Activated naive CD4-positive, alpha-beta T cell (primary cell): ENCODE data around the gene CAMK1G.

Experiments used
- DNase-seq, 4 experiments: peaks; one replicate each; lab custom pipeline; 2025; lab: John Stamatoyannopoulos, UW

Gene CAMK1G

DNA sequence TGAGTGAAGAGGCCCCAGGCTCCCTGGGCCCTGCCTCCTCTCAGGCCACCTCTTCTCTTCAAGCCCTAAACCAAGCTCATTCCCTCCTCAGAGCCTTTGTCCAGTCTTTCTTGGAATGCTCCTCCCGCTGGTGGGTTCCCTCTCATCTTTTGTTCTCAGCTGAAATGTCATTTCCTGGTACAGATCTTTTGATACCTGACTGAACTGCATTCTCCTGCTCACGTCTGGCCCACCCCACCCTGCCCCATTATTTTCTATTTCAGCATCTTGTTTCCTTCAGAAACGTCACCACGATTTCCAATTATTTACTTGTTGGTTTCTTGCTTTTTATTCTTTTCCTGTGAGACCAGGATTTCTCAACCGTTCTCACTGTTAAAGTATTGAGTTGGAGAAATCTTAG is 52.3 kb downstream of the CAMK1G start:
- DNase-seq, result no peak

GRCh38 chr1:209641832-209642172 is 58.3 kb downstream of the CAMK1G start:
- no peak for DNase-seq

- DNase-seq, result no peak
These were observed 59.3 kb downstream of the CAMK1G start for GRCh38 chr1:209642816-209643215.

- no peak for DNase-seq
These were observed 59.9 kb downstream of the CAMK1G start for GRCh38 chr1:209643285-209644020.

DNA sequence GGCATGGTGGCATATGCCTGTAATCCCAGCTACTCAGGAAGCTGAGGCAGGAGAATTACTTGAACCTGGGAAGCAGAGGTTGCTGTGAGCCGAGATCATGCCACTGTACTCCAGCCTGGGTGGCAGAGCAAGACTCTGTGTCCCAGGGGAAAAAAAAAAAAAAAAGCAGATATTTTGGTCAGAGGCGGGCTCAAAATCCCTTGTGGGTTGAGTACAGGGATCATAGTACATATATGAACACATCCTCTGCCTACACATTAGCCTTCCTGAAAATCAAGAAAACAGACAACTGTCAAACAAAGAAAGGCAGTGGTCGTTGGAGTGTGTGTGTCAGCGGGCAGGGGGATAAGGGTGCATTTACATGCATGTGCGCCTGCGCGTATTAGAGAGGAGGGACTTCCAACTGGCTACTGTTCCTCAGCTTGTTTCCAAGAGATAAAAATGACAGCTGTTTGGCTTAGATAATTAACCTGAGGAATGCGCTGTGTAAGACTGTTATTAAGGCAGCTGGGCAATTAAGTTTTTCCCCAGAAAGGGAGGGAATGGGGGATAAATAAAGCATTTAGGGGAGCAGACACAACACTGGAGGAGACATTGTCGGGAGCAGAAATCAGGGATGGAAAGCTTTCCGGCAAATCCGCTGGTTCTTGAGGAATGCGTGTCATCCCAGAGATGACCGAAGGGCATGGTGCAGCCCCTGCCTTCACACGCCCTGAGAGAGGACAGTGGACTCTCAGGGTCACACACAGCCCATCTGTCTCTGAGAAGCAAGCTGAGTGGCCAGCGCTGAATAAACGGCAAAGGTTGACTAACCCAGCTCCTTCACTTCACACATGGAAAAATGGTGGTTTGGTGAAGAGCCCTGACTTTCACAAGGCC is 62.3 kb downstream of the CAMK1G start:
- DNase-seq, result no peak

GRCh38 chr1:209646558-209646957 is 63.0 kb downstream of the CAMK1G start:
- no peak for DNase-seq

DNA sequence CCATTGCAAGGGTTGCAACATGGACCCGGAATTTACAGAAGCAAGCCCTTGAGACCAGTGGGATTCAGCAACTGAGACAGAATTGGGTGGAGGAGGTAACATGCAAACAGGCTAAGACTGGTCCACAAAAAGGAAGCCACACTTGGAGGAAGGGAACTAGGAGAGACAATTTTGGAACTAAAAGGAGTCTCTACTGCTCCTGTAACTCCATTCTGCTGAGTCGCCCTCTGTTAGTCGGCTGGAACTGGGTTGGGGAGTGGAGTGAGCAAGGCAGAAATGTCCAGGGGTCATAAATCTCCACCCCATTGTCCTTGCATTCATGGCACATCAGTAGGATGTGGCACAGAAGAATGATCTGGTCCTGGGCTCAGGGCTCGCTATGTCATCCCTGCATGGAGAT is 63.6 kb downstream of the CAMK1G start:
- DNase-seq, result no peak

DNA sequence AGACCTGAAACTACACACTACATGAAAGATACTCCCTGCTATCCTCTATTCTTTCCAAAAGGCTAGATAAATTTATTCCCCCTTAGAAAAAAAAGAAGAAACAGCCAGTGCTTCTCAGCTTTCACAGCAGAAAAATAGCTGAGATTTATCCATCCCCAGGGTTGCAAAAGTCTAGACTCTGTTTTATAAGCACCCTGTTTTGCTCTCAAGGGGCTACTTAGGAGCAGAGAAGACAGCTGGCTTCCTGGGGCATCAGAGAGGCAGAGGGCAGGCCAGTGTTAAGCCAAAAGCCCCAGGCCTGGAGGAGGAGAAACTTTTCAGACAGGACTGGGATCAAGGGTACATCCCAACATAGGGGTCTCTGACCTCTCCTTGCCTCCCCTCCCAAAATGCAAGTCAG is 64.8 kb downstream of the CAMK1G start:
- no peak for DNase-seq

- DNase-seq, result no peak
These were observed 65.6 kb downstream of the CAMK1G start for GRCh38 chr1:209648931-209649776.

DNA sequence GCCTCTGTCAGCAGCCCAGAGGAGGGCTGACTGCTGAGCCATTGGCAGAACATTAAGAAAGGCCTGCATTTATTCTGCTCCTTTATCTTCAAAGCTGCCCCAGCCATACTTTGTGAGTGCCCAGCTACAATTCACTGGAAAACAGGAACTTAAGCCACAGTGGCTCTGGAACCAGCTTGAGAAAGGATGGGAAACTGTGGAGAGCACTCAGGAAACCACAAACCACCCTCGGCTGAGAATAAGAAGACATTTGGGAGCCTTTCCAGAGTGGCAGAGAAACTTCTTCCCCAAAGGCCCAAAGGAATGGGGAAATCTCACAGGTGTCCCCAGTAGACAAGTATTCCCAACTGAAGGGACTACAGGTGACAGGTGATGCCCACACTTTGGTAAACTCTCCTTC is 66.9 kb downstream of the CAMK1G start:
- no peak for DNase-seq

DNA sequence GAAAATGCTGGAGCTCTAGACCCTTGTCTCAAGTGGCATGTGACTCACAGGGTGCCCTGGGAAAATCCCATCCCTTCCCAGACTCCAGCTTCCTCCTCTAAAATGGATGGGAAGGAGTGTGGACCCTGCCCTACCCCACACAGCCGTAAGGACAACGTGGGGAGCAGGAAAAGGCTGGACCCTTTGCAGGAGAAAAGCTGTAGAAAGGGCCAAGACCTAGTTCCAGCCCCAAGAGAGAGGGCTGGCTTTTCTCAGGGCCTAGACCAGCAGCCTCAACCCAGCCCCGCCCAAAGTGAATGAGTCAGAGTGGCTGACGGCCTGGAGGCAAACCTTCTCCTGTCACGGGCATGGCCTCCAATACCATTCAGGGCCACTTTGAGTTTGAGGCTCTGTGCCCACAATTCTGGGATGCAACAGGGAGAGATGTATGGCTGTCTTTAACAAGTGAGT is 67.6 kb downstream of the CAMK1G start:
- no peak for DNase-seq

DNA sequence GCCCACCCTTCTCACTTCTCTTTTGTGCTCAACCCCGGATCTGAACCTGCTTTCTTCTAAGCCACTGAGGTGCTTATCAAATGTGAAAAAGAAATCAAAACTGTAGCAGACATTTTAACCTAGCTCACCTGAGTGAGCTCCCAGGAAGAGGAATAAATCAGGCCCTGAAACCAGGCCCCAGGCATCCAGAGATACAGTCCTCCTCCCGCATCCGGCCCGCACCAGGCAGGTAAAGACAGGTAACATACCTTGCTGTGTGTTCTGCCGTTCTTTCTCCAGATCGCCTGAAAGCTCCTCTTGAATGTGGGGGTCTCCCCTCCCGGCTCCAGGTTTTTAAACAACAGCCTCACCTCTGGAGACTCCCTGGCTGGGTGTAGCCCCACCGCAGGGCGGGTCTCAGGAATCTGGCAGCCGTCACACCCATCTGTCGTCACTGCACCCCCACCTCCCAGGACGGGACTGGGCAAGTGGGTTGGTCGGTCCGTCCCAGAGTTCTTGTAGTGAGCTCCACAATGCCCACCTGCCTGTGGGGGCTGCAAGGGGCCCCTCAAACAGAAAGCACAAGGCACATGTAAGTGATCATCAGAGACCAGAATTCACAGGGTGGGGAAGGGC is 68.7 kb downstream of the CAMK1G start, which contains the start of gene LAMB3:
Gene LAMB3, minus strand, starts transcription at position 305 of the 615 bp plus-strand sequence. CDS start 1,481 bp downstream, outside the sequence.
- no peak for DNase-seq

DNA sequence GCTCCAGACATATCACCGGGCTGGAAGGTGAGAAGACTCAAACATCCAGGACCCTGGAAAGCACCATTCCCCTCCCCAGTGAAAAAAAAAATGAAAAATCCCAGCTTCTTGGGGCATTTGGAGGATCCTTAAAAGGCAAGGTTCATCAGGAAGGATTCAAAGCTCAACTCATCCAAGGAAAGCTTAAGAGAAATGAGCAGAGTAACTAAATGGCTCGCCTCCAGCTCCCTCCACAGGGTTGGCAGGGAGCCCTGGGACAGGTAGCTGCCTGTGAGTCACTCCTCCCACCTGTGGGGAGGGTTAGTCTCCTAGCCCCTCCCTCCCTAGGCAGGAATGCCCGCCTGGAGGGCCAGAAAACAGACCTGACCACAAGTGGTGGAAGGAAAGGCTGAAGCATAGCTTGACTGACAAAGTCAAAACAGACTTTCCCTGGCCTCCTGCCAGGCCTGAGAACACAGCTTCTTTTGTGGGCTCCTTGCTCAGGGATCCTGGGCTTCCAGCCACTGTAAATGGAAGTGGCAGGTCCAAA is 69.4 kb downstream of the CAMK1G start:
- DNase-seq, result no peak

- DNase-seq, result no peak
These were observed 70.4 kb downstream of the CAMK1G start for GRCh38 chr1:209653915-209654351.

- DNase-seq, result no peak
These were observed 72.1 kb downstream of the CAMK1G start for GRCh38 chr1:209655411-209656231.

- DNase-seq, result no peak
These were observed 73.8 kb downstream of the CAMK1G start for GRCh38 chr1:209657140-209657879.

GRCh38 chr1:209657918-209658317 is 74.4 kb downstream of the CAMK1G start:
- no peak for DNase-seq

DNA sequence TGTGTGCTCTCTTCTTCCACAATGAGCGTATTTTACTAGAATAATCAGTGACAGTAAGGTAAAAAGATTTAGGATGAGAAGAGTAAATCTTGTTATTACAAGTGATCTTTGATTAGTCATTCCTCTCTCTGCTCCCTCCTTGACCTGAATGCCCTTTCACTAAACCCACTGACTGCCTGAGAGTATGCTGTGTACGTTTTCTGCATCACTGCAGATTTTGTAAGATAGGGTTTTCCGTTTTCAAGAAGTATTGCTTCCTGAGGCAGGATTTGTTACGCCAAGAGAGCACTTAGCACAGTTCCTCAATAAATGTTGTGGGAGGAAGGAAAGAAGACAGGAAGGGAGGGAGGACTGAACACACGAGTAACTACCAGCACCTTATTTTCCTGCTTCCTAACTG is 76.4 kb downstream of the CAMK1G start:
- no peak for DNase-seq

DNA sequence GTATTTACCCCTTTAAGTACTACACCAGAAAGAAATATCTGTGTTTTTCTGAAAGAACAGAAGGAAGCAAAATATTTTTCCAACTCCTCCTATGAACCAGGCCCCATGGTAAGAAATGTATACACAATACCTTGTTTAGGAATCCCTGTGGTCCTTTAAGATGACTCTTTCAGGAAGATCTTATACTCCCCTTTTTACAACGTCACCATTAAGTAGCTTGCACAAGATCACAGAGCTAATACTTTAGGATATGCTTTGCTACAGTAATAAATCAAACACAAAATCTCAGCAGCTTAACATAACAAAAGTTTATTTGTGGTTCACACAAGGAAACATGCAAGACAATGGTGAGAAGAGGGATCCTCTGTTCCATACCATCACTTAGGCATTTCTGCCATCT is 77.6 kb downstream of the CAMK1G start:
- DNase-seq, result no peak

DNA sequence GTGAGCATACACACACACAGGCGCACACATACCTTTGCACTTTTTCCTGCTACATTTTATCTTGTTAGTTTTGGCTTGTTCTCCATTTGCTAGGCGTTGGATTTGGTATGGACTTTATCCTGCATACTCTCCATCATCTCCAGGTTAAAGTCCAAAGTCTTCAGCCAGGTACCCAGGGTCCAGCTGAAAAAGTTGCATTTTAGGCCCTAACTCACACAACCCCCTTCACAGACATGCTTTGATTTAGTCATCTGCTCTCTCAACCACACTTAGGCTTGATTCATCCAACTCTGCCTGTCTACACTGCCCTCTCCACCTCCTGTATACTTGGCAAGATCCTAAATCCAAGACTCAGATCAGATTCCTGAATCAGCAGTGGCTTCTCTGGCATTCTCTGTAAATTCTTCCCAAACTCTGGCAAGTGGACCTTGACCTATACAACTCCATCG is 79.4 kb downstream of the CAMK1G start:
- DNase-seq, result no peak
